NT2/D1 (cell line): ENCODE measurements around the gene TATDN2.

Source experiments
- SUZ12 ChIP-seq: IDR thresholded peaks from 2 replicates; pipeline ENCODE4 v1.6.1; 2011; ENCODE audit not compliant: insufficient read length, insufficient read depth; ENCODE audit errors: extremely low read depth
- YY1 ChIP-seq: IDR thresholded peaks from 2 replicates; pipeline ENCODE4 v1.6.1; 2011; ENCODE audit not compliant: insufficient read length, insufficient read depth
- ZNF274 ChIP-seq: IDR thresholded peaks from 2 replicates; pipeline ENCODE4 v1.6.1; 2011; ENCODE audit warnings: mild to moderate bottlenecking, low read depth, low read length

- no peak for TF ChIP-seq SUZ12
- TF ChIP-seq ZNF274 = no peak
- TF ChIP-seq YY1 = no peak
Observed at GRCh38 chr3:10319251-10319650, 71.0 kb downstream of the TATDN2 start.
